ENCODE data around the gene AMBRA1.

AMBRA1 gene

GRCh38 chr11:46404476-46405017, 189.3 kb downstream of the AMBRA1 start:
- DNase-seq (ENCODE audit: insufficient read length, low spot score) (no peak), FAIRE-seq (no peak)
- no peak for TF ChIP-seq CTCF (IDR thresholded peaks at IDR 0.05; ENCODE audit: insufficient read depth, missing control alignments)

- no peak for TF ChIP-seq CTCF (IDR thresholded peaks at IDR 0.05; ENCODE audit: insufficient read depth, missing control alignments)
- DNase-seq (ENCODE audit: insufficient read length, low spot score) (no peak), FAIRE-seq (no peak)
These were observed 190.6 kb downstream of the AMBRA1 start for GRCh38 chr11:46402957-46403902.

- DNase-seq (ENCODE audit: insufficient read length, low spot score), result peak; percentile 12
- FAIRE-seq, result no peak
- TF ChIP-seq CTCF (IDR thresholded peaks at IDR 0.05; ENCODE audit: insufficient read depth, missing control alignments), result no peak
These were observed 196.3 kb downstream of the AMBRA1 start for GRCh38 chr11:46397526-46397925.

GRCh38 chr11:46393759-46394158, 200.1 kb downstream of the AMBRA1 start:
- no peak for TF ChIP-seq CTCF (IDR thresholded peaks at IDR 0.05; ENCODE audit: insufficient read depth, missing control alignments)
- DNase-seq (ENCODE audit: insufficient read length, low spot score) (no peak), FAIRE-seq (no peak)

- FAIRE-seq (no peak), DNase-seq (ENCODE audit: insufficient read length, low spot score) (no peak)
- TF ChIP-seq CTCF (IDR thresholded peaks at IDR 0.05; ENCODE audit: insufficient read depth, missing control alignments), result no peak
These were observed 200.6 kb downstream of the AMBRA1 start for GRCh38 chr11:46393231-46393616.

- FAIRE-seq (no peak), DNase-seq (ENCODE audit: insufficient read length, low spot score) (no peak)
These were observed 201.2 kb downstream of the AMBRA1 start for GRCh38 chr11:46392421-46393230.

More at GRCh38 chr11:46392421-46393230, 201.2 kb downstream of the AMBRA1 start:
- no peak for TF ChIP-seq CTCF (IDR thresholded peaks at IDR 0.05; ENCODE audit: insufficient read depth, missing control alignments)
